HG03097 (cell line): Measurements from ENCODE around the gene NR2F1-AS1.

Experiments used
- ATAC-seq: cut with Tn5 transposase; IDR thresholded peaks from one replicate; pipeline ENCODE4 v1.9.1; 2021; ENCODE audit not compliant: unreplicated experiment, low FRiP score

Gene NR2F1-AS1

DNA sequence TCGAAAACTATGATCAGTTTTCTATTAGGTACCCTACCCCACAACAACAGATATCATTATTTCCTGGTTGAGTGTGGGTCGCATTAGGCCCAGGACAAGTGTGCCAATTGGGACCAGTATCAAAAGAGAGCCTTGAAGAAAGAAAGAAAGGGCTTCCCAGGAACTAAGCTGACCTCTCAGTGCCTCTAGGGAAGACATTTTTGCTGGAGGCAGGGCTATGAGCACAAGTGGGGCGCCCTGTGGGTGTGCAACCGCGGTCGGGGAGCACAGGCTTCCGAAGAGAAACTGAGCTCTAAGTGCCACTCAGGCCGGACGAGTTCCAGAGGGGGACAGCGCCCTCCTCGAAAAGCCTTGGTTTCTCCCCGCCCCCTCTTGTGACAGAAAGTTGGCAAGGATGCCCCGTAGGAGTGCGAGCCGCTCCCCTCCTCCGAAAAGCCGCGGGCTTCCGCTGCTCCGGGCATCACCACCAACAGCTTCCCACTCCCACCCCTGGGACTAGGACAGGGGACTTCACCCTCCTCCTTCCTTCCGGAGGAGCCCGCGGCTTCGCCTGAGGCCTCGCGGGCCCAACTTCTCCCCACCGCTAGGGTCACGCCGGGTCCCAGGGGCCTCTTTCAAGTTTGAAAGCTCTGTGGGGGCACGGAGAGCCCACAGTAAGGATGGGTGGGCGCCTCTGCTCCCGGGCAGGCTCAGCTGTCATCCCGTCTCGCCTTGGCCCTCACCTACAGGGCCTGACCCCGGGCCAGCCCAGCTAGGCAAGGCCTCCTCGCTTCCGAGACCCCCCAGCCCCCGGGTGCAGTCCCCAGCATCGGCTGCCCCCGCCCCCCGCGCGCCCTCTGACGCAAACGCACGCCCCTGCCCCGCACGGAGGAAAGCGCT, 2.0 kb downstream of the NR2F1-AS1 start:
- ATAC-seq: no peak

DNA sequence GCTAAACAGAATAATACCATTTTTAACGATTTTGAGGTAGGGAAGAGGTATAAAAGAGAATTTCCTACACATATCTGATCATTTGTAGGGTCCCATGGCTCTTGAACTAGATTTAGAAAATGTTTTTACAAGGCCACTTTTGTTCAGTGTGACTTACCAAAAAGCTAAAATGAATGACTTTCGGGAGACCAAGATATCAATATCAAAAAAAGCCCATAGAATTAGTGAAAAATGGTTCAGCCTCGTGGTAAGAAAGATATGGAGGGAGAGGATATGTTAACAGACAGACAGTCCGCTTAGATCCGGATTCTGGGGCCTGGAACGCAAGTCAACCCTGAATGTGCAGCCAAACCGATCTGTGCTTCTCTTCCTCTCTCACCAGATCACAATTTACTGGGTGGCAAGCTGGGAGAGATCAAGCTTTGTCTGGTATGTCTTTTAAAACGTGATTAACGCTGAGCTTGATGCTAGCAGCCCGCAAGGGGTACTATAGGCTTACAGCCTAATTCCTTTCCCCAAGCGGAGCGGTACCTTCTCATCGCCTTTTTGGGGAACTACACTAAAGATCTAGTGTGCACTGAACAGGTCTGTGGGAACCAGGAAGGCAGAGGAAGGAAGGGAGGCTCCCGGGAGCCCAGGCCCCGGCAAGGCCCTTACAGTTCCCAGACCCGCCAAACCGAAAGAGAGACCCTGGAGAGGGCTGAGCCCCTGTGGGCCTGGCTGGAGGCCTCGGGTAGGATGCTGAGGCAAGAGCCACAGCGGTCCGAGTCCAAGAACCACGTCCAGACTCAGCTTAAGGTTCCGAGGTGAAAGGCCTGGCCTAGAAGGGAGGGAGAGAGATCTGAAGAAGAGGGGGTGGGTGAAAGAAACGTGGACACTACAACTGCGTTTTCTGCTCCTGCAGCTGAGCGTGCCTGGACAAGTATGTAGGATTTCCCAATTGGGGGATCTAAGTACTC, 2.9 kb downstream of the NR2F1-AS1 start:
- ATAC-seq: no peak

DNA sequence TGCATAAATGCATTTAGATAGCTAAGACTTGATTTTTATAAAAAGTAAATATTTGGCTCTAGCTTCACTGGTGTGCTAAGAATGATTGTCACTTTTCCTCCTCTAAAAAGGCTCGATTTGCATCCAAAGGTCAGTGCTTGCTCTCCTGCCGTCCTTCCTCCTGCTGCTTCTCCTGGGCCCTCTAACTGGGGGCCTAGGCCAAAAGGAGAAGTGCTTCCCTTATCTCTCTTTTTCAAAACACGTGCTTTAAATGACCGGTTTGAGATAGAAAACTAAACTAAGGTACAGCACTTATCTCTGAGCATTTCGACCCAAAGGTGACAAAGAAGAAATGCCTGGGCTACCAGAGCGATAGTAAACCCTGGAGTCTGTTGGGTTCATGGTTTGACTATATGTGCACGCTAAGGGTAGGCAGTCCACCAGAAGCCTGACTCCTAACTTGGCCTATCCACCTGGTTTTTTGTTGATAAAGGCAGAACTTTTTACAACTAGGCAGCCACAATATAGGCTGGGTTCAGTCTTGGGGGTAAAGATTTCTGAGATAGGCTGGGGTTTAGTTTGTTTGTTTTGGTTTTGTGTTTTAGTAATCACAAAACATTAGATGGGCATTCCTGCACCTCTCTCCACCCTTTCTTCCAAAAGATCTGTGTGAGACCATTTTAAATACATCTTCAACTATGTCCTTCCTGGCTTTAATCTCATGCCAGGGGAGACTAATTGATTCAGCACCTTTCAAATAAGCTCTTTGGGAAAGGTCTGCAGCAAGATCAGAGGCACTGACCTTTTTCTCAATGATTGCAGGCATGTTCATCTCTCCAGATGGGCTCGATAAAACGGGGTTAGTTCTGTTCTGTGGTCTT, 3.8 kb downstream of the NR2F1-AS1 start:
- no peak for ATAC-seq

DNA sequence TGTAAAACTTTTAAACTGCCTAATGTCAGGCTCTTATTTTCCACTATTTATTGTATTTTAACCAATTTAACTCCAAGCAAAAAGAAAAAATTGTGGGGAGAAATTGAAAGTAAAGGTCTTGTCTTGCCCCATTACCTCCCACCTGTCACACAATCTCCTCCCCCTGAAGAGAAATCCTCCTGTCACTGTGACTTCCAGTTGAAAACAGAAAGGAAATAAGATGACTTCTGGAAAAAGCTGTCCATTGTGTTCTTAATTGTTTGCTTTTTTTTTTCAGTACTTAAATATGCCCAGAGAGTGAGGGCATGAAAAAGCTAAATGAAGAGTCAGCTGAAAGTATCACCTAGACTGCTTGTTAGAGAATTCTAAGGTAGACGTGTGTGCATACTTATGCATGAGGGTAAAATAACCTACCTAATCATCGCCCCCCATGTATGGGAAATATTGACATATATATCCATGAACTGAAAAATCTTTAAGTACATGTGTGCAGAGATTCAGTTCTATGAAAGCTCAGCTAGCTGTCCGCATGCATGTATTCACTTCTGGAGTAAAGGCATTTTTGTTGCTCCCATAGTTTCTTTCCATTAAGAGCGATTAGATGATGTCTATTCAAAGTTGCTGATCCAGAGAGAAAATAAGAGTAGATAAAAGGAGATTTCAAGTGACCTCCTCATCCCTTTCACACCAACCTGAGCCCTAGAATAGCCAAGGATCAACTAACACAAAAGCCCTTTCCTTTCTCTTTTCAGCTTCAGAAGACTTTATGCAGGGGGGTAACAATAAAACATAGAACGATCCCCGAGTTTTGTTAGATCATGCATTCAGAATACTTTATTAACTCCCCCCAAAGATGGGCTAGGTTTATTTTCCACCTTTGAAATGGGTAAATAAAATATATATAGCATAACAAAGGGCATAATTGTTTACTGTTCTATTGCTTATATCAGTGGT, 5.3 kb downstream of the NR2F1-AS1 start:
- ATAC-seq: no peak

DNA sequence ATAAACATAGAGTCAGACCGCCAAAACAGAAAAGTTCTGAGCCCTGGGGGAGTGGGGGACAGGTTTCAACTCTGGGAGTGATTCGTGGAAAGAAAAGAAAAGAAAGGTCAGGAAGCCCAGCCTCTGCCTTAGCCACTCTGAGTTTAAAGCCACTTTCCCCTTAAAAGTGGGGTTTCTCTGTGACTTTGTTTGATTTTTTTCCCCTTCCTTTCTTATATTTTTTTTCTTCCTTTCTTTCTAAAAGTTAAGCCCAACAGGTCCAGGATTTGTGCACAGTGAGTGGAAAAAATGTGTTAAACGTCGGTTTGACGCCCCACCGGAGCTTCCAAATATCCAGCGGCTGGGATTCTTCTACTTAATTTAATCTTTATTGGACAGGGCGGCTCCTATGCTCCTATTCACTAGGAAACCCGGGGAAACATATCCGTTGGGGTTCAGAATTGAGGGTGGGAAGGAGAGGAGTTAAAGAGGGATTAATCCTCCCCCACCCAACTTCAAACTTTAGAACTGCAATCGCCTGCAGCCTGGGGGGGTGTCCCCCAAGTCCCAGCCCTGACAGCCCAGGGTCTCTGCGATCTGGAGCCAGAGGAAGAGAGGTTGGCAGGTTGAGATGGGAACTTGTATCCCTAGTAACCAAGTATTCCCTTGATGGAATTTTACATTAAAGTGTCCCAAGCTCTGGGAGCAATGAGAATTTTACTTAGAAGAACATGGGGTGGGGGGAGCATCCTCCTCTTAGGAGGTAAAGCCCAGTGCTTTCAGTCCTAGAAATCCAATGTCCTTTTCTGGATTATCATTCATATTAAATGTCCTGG, 6.3 kb downstream of the NR2F1-AS1 start:
- ATAC-seq: no peak

DNA sequence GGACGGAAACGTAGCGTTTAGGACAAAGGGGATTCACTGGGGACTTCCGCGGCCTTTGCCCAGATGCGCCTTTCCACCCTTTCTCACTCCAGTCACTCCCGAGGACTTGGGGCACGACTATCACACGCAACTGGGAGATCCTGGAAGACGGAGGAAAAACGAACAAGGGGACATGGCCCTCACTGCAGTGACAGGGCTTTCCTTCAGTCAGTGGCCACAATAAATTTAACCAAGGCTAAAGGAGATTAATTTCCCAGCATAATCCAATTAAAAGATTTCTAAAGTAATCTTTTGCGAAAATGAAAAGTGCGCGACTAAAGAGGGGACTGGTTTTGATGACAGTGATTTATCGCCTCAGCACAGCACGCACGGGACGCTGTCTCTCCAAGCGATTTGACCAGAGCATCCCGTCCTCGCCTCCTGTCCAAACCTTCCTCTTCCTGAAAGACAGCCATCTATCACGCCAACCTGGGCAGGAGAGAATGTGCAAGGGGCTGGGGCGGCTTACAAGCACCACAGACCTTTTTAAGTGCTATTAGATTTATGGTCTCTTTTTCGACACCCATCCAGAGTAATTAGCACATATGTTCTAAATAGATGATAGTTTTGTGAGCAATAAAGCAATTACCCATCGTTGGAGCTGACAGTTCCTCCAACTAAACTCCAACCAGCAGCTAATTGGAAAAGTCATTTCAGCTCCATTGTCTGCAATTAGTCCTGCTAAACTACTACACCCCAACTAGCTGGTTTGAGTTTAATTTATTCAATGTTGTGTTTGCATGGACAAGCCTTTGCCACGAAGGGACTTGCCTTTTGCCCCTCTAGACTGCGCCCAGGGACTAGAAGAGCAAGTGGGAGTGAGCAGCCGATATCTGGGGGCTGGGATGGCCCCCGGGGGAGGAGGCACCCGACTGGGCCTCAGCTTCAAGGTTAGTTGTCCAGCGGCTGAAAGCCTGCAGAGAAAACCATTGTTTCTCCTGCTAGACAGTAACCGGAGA, 7.4 kb downstream of the NR2F1-AS1 start:
- no peak for ATAC-seq

DNA sequence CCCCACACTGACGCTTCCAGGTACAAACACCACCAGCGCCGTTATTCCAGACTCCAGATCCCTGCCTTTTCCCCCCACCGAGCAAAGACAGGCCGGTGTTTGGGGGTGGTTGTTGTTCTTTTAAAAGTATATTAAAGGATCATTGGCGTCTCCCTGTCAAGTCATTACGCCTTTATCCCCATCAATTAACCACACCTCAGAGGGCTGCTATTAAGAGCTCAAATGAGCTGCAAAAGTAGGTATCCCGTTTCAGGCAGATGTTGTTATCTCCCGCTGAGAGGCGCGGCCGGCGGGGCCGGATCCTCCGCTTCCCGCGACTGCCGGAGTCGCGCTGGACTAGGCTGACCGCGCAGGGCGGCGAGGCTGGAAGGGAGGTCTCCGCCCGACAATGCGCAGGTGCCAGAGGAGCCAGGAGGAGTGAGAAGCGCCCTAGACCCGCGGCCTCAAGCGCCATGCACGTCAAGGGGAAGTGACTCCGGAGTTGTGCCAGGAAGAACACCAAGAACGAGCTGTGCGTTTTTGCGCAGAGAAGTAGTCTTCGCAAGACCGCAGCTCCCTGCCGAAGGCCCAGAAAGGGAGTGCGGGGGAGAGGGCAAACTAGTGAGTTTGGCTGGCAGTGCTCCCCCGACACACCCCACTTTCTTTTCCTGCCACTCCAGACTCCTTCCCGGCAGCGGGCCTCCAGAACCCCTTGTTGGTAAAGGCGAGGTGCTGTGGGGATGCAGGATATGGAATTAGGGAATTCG, 8.2 kb downstream of the NR2F1-AS1 start:
- no peak for ATAC-seq

DNA sequence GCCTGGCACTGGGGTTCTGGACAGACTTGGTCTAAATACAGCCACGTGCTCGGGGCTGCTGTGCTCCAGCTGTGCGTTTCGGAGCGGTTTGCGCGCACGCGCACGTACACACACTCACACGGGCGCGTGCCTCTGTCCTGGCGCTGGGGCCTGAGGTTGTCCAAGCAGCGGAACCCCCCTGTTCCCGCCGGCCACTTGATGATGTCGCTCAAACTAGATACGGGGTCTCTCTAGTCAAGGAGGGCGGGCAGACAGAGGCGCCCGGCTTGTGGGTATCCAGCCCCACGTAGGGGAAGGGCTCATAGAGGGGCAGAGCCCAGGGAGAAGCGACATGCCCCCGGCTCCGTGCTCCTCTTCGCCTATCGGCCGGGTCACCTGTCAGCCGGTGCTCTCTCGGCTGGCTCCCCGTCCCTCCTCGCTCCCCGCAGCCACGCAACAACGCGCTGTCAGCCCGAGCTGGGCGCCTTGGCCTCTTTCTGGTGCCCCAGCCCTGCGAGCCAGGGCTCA, 8.9 kb downstream of the NR2F1-AS1 start:
- ATAC-seq: no peak

DNA sequence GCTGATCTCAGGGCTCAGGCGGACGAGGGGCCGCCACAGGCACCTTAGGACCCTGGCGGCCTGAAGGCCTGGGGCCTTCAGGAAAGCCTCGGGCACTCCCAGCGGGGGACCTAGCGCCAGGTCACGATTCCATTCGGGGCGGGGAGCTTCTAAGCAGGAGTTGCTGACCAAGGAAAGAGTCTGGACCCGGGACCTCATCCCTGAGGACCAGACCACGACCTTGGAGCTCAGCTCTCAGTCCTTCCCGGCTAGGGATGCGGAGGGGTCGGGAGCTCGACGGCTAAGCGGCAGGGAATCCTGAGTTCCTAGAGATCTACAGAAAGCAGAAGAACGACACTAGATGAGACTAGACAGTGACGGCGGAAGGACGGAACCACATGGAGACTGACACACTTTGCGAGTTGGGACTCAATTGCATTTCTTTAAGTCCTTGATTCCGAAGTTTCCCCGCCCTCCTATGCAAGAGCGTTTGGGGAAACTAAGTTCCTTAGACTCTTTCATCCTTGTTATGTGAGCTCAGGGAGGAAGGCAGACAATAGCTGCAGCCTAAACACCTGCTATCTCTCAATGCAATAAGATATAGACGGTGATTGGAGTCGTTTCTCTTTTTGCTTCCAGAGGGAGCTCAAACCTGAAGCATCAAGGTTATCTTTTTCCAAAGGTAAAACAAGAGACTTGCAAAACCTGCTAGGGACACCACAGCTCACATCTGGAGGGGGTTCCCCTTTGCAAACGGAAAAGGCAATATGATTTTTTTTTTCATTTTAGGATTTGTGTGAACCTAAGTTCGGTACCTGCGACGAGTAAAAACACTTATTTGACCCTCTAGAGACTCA, 9.7 kb downstream of the NR2F1-AS1 start:
- ATAC-seq: no peak

DNA sequence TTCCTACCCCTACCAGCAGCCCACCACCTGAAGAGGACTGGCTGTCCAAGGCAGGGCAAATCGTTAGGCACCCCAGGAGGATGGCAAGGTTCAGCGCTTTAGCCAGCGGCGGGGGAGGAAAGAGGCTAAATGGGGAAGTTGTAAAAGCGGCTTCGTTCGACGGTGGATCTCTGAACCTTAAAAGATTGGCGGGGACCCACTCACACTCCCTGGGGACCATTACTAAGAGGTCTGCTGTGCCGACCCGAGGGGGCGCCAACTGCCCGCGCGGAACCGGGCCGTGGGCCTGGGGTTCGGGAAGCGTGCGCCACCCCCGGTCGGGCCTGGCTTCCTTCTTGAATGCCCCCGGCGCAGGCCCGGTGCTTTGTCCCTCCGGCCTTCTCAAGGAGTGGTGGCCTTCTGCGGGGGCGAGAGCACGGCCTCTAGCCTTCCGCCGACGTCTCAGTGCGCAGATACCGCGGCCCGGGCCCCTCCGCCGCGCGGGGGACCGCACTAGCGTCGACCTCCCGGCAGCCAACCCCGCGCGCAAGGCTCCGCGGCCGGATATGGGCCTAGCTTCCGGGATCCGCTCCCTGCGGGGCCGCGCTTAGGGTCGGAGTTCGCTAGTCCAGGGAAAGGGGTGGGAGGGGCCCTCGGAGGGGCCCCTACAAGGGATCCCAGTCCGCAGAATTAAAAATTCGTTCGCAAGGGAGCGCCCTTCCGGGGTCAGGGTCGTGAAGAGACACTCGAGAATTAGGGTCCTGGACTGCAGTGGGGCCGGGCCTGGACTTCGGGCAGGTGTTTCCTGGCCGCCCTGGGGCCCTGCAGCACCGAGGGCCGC, 10.5 kb downstream of the NR2F1-AS1 start:
- no peak for ATAC-seq

DNA sequence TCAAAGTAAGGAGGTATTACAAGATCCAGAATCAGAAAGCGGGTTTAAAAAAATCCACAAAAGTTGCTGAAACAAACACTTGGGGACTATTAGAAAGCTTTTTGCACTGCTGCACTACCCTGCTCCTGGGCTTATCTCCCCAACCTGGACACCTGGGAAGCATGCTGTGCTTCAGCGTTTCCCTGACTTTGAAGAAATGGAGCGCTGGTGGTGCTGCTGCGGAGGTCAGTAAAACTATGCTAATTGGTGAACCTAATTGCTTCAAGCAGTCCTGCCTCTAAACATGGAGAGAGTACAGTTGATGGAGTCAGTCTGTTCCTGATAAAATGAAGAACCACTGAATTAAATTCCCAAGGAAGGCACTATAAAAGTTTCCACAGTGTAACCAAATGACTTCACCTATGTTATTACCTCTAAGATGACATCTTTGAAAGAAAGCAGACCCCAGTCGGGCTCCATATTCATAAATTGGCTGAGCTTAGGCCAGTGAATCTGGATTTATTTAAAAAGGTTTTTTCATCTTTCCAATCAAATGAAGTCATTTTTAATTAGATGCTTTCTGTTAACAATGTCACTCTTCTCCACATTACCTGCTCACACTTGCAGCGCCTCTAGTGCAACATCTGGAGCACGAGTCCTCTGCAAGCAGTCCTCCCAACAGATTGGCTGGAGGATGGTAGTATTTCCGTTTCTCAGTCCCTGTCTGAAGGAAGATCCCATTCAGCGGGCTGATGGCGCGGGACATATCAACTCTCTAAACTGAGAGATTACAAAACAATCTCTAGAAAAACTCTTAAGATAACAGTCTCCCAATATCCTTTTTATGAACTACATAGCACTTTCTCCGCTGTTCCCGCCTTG, 11.5 kb downstream of the NR2F1-AS1 start:
- no peak for ATAC-seq

DNA sequence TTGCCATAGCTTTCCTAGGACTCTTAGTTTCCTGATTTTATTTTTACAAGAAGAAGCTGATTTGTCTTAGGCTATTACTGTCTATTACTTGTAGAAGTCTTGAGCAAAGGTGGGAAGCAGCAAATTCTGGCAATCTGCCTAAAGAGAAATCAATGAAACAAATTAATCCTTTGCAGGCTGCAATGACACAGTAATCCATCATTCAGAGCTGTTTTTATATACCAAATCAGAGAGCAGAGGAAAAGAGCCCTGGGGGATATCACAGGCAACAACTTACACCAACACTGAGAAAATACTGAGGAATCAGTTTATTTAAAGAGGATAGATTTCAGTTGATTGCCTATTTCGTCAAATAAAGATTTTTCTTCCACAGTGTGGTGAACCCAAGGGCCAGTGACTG, 13.6 kb downstream of the NR2F1-AS1 start:
- ATAC-seq: no peak

DNA sequence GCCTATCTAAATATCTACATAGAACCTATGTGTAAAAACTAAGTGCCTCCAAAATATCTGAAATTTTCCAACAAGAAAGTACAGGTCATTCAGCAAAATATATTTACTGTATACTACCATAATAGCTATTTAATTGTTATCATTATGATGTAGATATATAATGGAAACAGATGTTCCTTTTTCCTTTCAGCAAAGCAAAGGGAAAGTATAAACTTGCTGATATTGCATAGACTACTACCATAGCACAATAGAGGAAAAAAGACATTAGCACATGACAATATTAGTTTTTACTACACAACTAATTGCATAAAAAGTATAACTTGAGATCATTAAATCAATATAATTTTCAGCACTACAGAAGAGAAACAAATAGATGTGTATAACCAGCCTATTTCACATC, 14.9 kb downstream of the NR2F1-AS1 start:
- no peak for ATAC-seq

DNA sequence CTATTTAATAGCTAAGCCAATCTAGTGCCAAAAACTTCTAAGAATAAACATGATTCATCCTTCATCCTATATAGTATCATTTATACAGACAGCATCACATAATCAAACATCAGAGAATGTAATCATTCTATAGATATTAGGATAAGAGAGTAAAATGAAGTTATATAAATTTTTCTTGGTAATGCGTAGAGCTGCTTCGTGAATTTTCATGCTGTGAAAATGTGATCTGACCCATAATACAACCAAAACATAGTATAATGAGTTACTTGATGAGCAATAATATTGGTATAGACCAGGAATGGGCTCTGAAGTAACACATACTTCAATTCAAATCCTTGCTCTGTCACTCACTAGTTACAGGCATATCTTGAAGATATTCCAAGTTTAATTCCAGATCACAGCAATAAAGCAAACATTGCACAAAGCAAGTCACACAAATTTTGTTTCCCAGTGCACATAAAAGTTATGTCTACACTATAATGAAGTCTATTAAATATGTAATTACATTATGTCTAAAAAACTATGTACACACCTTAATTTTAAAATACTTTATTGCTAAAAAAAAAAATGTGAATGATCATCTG, 23.9 kb downstream of the NR2F1-AS1 start:
- ATAC-seq: no peak
